Stimulated activated CD8-positive, alpha-beta memory T cell treated with anti-CD3 and anti-CD28 coated beads, Interleukin-15, amount 100 ng/mL, for 48 hours (primary cell): ENCODE data around the gene SST.

ENCODE experiments used
- DNase-seq, 2 donors: peaks; one replicate each; pipeline ENCODE4 v3.0.0-alpha.2; 2020; ENCODE audit warnings: low read depth in 2 of 2

Gene SST

DNA sequence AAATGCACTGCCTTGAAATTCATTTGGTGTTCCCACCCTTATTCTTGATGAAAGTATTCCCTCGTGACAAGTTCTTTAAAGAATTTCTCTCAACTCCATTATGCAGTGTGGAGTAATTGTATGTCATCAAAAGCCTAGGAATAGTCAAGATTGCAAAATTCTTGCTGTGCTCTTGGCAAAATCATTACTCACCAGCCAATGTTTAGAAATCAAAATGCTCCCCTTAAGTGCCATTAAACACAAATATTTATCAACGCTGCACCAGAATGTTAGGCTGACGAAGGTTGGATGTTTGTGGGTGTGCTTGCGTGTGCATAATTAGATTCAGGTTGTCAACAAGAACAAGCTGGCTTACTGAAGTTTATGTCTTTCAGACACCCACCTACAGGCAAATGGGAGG, 40.5 kb downstream of the SST start:
- DNase-seq, result no peak

GRCh38 chr3:187628169-187628568, 42.0 kb downstream of the SST start:
- DNase-seq, result no peak

- no peak for DNase-seq
Measured at GRCh38 chr3:187626581-187626980, 43.6 kb downstream of the SST start.

GRCh38 chr3:187624588-187624987, 45.6 kb downstream of the SST start:
- DNase-seq, result no peak

DNA sequence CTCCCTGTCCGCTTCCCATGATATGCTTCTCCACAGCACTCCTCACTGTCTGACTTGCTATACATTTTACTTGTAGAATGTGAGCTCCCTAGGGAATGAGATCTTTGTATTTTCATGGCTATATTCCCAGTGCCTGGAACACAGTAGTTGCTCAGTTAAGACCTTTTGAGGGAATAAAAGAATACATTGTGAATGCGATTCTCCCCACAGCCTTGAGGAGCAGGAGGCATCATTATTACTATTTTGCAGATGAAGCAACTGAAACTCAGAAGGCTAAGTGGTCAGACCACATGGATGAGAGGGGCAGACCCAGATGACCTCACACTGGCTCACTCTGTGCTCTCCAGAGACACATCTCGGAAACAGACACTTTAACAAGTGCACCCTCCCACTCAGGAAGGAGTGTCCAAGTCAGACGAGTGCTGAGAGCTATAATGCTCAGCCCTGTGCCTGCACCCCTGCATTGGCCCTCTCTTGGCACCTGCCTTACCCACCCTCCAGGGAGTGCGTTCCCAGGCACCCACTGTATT, 46.8 kb downstream of the SST start:
- DNase-seq, result no peak

DNA sequence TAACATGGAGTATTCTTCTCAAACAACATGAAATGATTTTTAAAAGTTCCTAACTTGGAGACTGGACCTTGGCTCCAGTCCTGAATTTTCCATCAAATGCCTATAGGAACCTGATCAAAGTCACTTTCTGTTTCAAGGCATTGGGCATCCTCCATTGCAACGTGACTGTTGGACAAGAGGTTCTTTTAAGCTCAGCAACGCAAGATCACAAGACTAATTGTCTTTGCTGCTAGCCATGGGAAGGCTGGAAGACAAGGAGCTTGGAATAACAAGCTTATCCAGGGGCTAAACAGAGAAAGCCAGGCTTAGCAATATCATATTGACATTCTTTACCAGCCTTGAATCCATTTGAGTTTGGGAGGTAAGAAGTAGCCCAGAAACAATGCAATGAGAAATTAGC, 48.3 kb downstream of the SST start:
- no peak for DNase-seq

- no peak for DNase-seq
Measured at GRCh38 chr3:187619461-187619860, 50.7 kb downstream of the SST start.
